ENCODE measurements around the gene C10orf67.

Gene C10orf67

DNA sequence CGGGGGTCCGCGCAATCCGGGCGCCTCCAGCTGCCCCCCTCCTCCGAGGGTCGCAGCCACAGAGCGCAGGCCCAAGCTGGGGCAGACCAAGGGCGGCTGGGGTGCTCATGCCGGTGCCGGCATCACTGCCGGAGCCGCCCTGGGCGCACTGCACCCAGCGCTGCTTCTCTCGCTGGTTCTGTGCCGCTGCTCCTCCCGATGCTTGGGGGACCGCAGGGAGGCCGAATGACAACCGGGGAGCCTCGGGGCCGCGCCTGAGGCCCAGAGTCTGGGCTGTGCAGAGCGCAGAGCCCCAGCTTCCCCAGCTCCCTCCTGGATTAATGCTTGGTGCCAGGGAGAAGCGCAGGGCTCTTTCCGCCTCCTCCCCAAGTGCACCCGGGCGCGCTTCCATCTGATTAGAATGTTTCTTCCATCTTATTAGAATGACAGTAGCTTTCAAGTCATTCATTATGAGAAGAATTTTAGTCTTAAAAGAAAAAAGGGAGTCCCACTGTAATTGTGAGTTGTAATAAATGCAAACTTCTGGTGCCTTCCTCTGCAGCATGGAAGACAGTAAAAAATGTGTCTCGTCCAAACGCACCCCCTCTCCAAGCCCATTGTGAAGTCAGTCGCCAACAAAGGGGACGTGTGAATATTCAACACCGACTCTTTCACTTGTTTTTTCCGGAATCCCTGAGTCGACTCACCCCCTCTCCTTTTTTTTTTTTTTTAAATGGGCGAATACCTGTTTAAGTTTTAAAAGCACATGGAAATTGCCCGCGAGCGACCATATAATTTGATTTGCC is 172.0 kb downstream of the C10orf67 start:
- DNase-seq (ENCODE audit: low read depth, low spot score), result no peak

DNA sequence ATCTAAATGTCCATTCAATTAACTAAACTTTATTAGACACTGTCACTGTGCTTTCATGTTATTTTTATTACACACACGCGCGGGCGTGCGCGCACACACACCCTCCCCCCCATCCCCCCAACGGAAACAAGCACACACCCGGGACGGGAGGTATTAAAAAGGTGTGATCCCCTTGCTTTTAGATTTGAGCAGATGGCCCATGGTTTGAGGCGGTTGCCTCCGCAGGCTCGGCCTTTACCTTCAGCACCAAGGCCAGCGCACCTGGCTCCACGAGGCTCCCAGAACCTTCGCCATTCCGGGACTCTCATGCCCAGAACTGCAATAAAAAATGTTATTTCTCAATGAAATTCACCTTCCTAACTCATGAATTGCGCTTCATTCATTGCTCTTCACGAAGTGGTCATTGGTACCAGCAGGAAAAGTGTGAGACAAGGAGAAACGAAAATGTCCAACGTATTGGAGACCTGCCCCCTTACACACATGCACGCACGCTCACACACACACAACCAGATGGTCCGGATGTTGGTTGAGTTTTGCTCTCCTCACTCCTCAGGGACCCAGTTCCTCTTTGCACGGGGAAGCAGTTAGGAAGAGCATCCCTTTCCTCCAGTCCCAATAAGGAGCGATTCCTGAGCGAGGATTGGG is 173.2 kb downstream of the C10orf67 start:
- no peak for DNase-seq (ENCODE audit: low read depth, low spot score)

DNA sequence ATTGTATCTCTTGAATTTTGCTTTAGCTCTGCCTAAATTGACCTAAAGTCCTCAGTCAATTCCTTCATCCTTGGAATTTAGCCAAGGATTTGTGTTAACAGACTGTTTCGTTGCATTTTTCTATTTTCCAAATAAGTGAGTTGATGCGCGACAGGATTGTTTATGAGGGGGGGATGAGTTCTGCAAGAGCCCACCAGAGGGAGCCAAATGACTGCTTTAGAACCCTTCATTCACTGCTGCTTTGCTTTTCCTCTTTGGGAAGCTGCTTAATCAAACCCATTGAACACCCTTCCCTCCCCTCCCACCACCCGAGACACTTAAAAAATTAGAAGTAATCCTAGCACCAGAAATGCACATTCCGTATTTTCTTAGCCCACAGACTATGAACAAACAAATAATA is 186.2 kb downstream of the C10orf67 start:
- DNase-seq (ENCODE audit: low read depth, low spot score), result no peak

DNA sequence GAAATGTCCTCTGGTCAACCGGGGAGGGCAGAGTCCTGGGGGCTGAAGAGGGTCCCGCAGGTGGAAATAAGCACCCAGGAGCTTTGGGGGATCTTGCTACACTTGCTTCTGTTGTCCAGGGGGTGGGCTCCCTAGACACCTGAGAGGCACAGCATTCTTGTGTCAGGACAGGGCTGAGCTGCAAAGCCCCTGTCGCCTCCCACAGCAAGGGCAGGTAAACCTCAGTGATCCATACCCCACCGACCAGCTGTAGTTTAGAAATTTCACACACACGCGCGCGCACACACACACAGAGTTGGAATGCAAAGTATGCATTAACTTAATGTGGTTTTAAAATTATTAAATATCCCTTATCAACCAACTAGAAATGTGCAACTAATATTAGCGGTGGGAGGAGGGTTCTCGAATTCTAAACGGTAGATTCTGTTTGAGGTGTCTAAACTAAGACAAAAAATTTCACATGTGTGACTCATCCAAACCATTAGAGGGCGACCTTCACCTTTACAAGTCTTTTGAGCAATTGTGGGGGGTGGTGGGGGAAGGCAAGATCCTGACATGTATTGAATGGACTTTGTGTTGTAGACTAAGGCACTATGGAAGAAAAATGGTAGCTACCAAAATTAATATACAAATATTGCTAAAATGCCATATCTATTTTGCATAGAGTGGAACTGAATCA is 186.8 kb downstream of the C10orf67 start:
- no peak for DNase-seq (ENCODE audit: low read depth, low spot score)

DNA sequence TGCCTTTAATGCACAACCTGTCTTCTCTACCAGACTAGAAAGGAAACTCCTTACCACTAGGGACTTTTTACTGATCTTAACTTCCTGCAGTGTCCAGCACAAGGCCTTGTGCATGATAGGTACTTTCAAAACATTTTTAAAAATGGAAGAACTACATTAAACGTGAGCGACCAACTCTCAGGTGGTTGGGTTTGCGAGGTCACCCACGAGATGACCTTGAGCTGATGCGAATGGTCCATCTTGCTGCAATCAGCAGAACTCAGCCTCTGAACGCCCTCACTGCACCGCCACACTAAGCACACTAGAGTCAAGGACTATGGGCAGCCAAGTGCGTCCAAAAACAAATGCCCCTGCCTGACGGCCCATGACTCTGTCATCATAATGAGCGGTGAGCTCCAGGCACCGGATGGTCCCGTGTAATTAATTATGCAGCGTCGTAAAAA is 187.3 kb downstream of the C10orf67 start:
- no peak for DNase-seq (ENCODE audit: low read depth, low spot score)

DNA sequence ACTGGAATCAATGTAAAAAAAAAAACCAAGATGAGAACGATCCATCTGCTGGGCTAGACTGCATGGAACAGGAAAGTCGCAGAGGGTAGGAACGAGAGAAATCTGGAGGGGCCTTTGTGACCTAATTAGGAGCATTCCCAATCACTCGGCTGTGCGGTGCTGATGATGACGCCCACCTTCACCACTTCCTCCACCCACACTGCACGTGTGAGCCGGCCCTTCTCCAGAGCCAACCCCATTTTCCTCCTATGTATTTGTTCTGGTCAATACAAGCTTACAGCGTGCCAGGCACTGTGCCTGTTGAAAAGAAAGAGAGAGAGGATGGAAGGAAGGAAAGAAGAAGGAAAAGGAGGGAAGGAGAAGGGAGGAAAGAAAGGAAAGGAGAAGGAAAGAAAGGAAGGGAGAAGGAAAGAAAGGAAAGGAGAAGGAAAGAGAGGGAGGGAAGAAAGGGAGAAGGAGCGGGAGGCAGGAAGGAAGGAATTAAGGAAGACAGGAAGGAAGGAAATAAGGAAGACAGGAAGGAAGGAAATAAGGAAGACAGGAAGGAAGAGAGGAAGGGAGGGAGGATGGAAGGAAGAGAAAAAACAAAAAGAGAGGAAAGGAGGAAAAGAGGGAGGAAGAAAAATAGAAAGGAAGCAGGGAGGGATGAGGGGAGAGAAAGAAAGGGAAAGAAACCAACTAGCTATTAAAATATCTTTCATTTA is 188.0 kb downstream of the C10orf67 start:
- DNase-seq (ENCODE audit: low read depth, low spot score), result no peak

DNA sequence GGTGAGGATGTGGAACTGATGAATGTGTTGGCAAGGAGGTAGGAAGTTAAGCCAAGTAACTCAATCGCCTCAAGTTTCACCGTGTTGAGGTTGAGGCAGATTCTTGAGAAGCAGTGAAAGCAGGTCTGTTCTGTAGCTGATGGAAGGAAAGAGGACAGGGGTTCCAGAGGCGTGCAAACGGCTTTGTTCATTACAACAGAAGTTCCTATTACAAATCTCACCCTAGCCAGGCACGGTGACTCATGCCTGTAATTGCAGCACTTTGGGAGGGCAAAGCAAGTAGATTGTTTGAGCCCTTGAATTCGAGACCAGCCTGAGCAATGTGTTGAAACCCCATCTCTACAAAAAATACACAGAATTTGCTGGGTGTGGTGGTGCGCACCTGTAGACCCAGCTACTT is 189.4 kb downstream of the C10orf67 start:
- DNase-seq (ENCODE audit: low read depth, low spot score), result no peak
